Colonic mucosa (tissue), 4 donors: ENCODE results near the gene SHC3. TPM values are rescaled to one million over a fixed set of nuclear protein-coding genes. Genes with fewer than 3 reads are reported as not detected.

Experiments
- DNase-seq: peaks from one replicate; pipeline ENCODE4 v3.0.0-alpha.2; 2020
- H3K27ac ChIP-seq: fragments of 200-600 bp; one replicate; pipeline ENCODE4 v1.8.0; 2021
- H3K27me3 ChIP-seq: fragments of 200-600 bp; one replicate; pipeline ENCODE4 v1.8.0; 2021
- H3K36me3 ChIP-seq: fragments of 200-600 bp; one replicate; pipeline ENCODE4 v1.8.0; 2021
- H3K4me1 ChIP-seq: fragments of 200-600 bp; one replicate; pipeline ENCODE4 v1.8.0; 2021; ENCODE audit warnings: mild to moderate bottlenecking
- H3K4me3 ChIP-seq: fragments of 200-600 bp; one replicate; pipeline ENCODE4 v1.8.0; 2021
- H3K9ac ChIP-seq, 2 donors: one replicate each; pipeline ENCODE4 v1.7.0; 2013; ENCODE audit warnings: control low read depth in 2 of 2, low read depth in 2 of 2, low read length in 2 of 2
- H3K9me3 ChIP-seq: fragments of 200-600 bp; one replicate; pipeline ENCODE4 v1.8.0; 2021
- intact Hi-C: fragments of 100-400 bp; cut with DNase I; formaldehyde crosslinking; loops from one replicate; pipeline ENCODE4 v1.14.1; 2022
- total RNA-seq, 2 donors: library from RNA; stranded (reverse); fragmentation: NEBNext Ultra II Directional in 1 of 2; extraction: Animal tissue kit (Norgen Biotek cat#: 25700) in 1 of 2; gene quantifications; one replicate each; pipeline ENCODE4 v1.2.1, GENCODE V29; 2021
- TF ChIP-seq, protein P1 (sequence below): fragments of 200-600 bp; IDR thresholded peaks from one replicate; pipeline ENCODE4 v1.8.0; 2022; ENCODE audit warnings: antibody characterized with exemption, mild to moderate bottlenecking
- donor health status: healthy.
- donor health status: DM: no; HTN: no; CAD: no.
- donor health status: DM: no; HTN: no; CAD: no.

SHC3 gene
- total RNA-seq, 2 donors from 2014 or later, result 0.32 to 0.58 TPM

DNA sequence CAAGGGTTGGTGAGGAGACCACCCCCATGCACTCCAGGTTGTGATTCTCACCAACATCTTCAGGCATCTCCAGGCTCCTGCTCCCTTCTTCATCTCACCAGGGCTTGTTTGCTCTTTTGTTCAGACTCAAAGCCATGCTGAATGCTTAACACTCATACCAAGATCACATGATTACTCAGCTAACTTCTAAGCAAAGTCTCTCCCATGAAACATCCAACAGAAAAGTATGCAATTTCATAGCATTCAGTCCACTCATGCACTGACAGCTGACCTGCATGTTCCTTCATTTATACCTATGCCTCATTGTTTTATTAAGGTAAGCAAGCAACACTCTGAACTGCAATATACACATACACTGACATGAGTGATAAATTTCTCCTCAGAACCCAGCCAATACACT is 69.0 kb downstream of the SHC3 start:
- intact Hi-C loops, result no loop called here
- Histone ChIP-seq H3K4me3 (no peak overlapping the region), H3K27me3 (no peaks in the 10 kb centered on the region), H3K36me3 (no peaks in the 10 kb centered on the region), H3K9ac (no peak overlapping the region), H3K27ac (no peak overlapping the region), H3K9me3 (no peaks in the 10 kb centered on the region), H3K4me1 (no peaks in the 10 kb centered on the region)
- TF ChIP-seq, protein P1, sequence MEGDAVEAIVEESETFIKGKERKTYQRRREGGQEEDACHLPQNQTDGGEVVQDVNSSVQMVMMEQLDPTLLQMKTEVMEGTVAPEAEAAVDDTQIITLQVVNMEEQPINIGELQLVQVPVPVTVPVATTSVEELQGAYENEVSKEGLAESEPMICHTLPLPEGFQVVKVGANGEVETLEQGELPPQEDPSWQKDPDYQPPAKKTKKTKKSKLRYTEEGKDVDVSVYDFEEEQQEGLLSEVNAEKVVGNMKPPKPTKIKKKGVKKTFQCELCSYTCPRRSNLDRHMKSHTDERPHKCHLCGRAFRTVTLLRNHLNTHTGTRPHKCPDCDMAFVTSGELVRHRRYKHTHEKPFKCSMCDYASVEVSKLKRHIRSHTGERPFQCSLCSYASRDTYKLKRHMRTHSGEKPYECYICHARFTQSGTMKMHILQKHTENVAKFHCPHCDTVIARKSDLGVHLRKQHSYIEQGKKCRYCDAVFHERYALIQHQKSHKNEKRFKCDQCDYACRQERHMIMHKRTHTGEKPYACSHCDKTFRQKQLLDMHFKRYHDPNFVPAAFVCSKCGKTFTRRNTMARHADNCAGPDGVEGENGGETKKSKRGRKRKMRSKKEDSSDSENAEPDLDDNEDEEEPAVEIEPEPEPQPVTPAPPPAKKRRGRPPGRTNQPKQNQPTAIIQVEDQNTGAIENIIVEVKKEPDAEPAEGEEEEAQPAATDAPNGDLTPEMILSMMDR, result no peak
- no peak for DNase-seq

DNA sequence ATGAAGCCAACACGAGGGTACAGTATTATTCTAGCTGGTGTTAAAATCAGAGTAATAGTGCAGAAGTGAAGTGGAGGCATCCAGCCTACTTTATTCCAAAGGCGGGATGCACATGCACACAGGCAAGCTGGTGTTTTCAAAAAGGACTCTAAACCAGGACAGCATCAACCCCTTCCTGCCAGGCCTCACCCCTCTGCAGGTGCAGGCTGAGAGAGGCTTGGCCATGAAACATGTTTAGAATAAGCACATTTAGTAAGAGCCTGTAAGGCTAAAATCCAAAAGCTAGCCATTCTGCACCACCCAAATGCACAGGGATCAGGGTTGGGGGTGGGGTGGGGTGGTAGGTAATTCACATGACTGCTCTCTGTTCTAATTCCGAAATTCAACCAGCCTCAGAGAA is 71.2 kb downstream of the SHC3 start:
- no peak for DNase-seq
- no peaks in the 10 kb centered on the region for H3K27me3 ChIP-seq
- TF ChIP-seq, protein P1, result no peak
- intact Hi-C loops, result no loop called here
- no peaks in the 10 kb centered on the region for H3K4me1 ChIP-seq
- H3K9me3 ChIP-seq, result no peaks in the 10 kb centered on the region
- no peak overlapping the region for H3K9ac ChIP-seq
- no peak overlapping the region for H3K27ac ChIP-seq
- no peaks in the 10 kb centered on the region for H3K36me3 ChIP-seq
- no peak overlapping the region for H3K4me3 ChIP-seq

- intact Hi-C loops, result no loop called here
- TF ChIP-seq, protein P1, result no peak
- Histone ChIP-seq H3K27me3 (no peaks in the 10 kb centered on the region), H3K4me3 (no peak overlapping the region), H3K4me1 (no peaks in the 10 kb centered on the region), H3K9me3 (no peaks in the 10 kb centered on the region), H3K9ac (no peak overlapping the region), H3K27ac (no peak overlapping the region), H3K36me3 (no peaks in the 10 kb centered on the region)
- DNase-seq, result no peak
Observed at GRCh38 chr9:89106224-89106851, 72.3 kb downstream of the SHC3 start.

GRCh38 chr9:89104821-89105220 is 73.8 kb downstream of the SHC3 start:
- intact Hi-C loops, result no loop called here
- no peak overlapping the region for H3K4me3 ChIP-seq
- no peak overlapping the region for H3K9ac ChIP-seq
- no peaks in the 10 kb centered on the region for H3K36me3 ChIP-seq
- H3K27ac ChIP-seq, result no peak overlapping the region
- TF ChIP-seq, protein P1, result no peak
- H3K4me1 ChIP-seq, result no peaks in the 10 kb centered on the region
- H3K27me3 ChIP-seq, result no peaks in the 10 kb centered on the region
- no peak for DNase-seq
- no peaks in the 10 kb centered on the region for H3K9me3 ChIP-seq

- no peaks in the 10 kb centered on the region for H3K27me3 ChIP-seq
- no peak overlapping the region for H3K9ac ChIP-seq
- DNase-seq, result no peak
- no peaks in the 10 kb centered on the region for H3K9me3 ChIP-seq
- TF ChIP-seq, protein P1, result no peak
- no peak overlapping the region for H3K27ac ChIP-seq
- intact Hi-C loops, result no loop called here
- no peaks in the 10 kb centered on the region for H3K4me1 ChIP-seq
- H3K36me3 ChIP-seq, result no peaks in the 10 kb centered on the region
- H3K4me3 ChIP-seq, result no peak overlapping the region
Observed at GRCh38 chr9:89097219-89097618, 81.4 kb downstream of the SHC3 start.
